Midbrain (tissue), 1 donor: ENCODE data around the gene CYP21A2.
"Not testable (repeated sequence)": the region's sequence is repeated elsewhere in the genome, so short reads cannot be mapped to it uniquely, and the experiment has no call there.

Source experiments
- DNase-seq: peaks from one replicate; lab custom pipeline; 2025; lab: John Stamatoyannopoulos, UW

CYP21A2 gene

GRCh38 chr6:32055756-32056155, 17.5 kb downstream of the CYP21A2 start:
- DNase-seq: not testable (repeated sequence)

GRCh38 chr6:32056254-32056653, 18.0 kb downstream of the CYP21A2 start:
- no peak for DNase-seq

- no peak for DNase-seq
Measured at GRCh38 chr6:32057966-32058365, 19.8 kb downstream of the CYP21A2 start.

GRCh38 chr6:32058511-32058963, 20.3 kb downstream of the CYP21A2 start:
- no peak for DNase-seq

GRCh38 chr6:32060966-32061655, 22.9 kb downstream of the CYP21A2 start:
- no peak for DNase-seq

GRCh38 chr6:32064706-32065105, 26.5 kb downstream of the CYP21A2 start:
- DNase-seq: no peak

- DNase-seq: not testable (repeated sequence)
Measured at GRCh38 chr6:32067521-32067920, 29.3 kb downstream of the CYP21A2 start.

GRCh38 chr6:32068315-32068714, 30.1 kb downstream of the CYP21A2 start:
- DNase-seq: not testable (repeated sequence)

- DNase-seq: no peak
Measured at GRCh38 chr6:32068867-32069266, 30.7 kb downstream of the CYP21A2 start.

- DNase-seq: no peak
Measured at GRCh38 chr6:32069460-32069859, 31.2 kb downstream of the CYP21A2 start.

GRCh38 chr6:32069878-32070515, 31.8 kb downstream of the CYP21A2 start:
- no peak for DNase-seq

GRCh38 chr6:32070814-32071543, 32.8 kb downstream of the CYP21A2 start:
- no peak for DNase-seq

GRCh38 chr6:32073101-32073500, 34.9 kb downstream of the CYP21A2 start:
- no peak for DNase-seq

- no peak for DNase-seq
Measured at GRCh38 chr6:32073613-32074012, 35.4 kb downstream of the CYP21A2 start.

GRCh38 chr6:32074996-32075532, 36.8 kb downstream of the CYP21A2 start:
- DNase-seq: no peak

- DNase-seq: no peak
Measured at GRCh38 chr6:32075781-32076180, 37.6 kb downstream of the CYP21A2 start.

GRCh38 chr6:32076321-32076809, 38.1 kb downstream of the CYP21A2 start:
- DNase-seq: no peak

GRCh38 chr6:32079566-32080290, 41.5 kb downstream of the CYP21A2 start:
- DNase-seq: no peak

- no peak for DNase-seq
Measured at GRCh38 chr6:32081168-32081990, 43.2 kb downstream of the CYP21A2 start.

GRCh38 chr6:32082478-32082877, 44.3 kb downstream of the CYP21A2 start:
- DNase-seq: no peak

- DNase-seq: no peak
Measured at GRCh38 chr6:32082935-32083334, 44.7 kb downstream of the CYP21A2 start.
